ENCODE results near the gene ADARB2.

ADARB2 gene

GRCh38 chr10:1684991-1685390 lies 52.3 kb downstream of the ADARB2 start:
- DNase-seq, result no peak

- DNase-seq, result no peak
Measured at GRCh38 chr10:1683649-1684048, 53.7 kb downstream of the ADARB2 start.

GRCh38 chr10:1679821-1680650 lies 57.3 kb downstream of the ADARB2 start:
- no peak for DNase-seq

GRCh38 chr10:1678084-1678483 lies 59.2 kb downstream of the ADARB2 start:
- no peak for DNase-seq

GRCh38 chr10:1677307-1677939 lies 59.9 kb downstream of the ADARB2 start:
- no peak for DNase-seq

GRCh38 chr10:1674501-1674900 lies 62.8 kb downstream of the ADARB2 start:
- no peak for DNase-seq

- DNase-seq, result no peak
Measured at GRCh38 chr10:1673568-1674345, 63.6 kb downstream of the ADARB2 start.

- no peak for DNase-seq
Measured at GRCh38 chr10:1672001-1672781, 65.1 kb downstream of the ADARB2 start.

GRCh38 chr10:1671366-1672000 lies 65.8 kb downstream of the ADARB2 start:
- DNase-seq, result no peak

GRCh38 chr10:1670541-1671365 lies 66.6 kb downstream of the ADARB2 start:
- no peak for DNase-seq

GRCh38 chr10:1669433-1669832 lies 67.9 kb downstream of the ADARB2 start:
- DNase-seq, result no peak

GRCh38 chr10:1668399-1668798 lies 68.9 kb downstream of the ADARB2 start:
- no peak for DNase-seq

- DNase-seq, result no peak
Measured at GRCh38 chr10:1667392-1667791, 69.9 kb downstream of the ADARB2 start.

- DNase-seq, result no peak
Measured at GRCh38 chr10:1666147-1666546, 71.2 kb downstream of the ADARB2 start.

- DNase-seq, result no peak
Measured at GRCh38 chr10:1665681-1666080, 71.6 kb downstream of the ADARB2 start.

GRCh38 chr10:1665021-1665661 lies 72.2 kb downstream of the ADARB2 start:
- DNase-seq, result no peak

- no peak for DNase-seq
Measured at GRCh38 chr10:1664333-1664964, 72.9 kb downstream of the ADARB2 start.

- no peak for DNase-seq
Measured at GRCh38 chr10:1663226-1663625, 74.1 kb downstream of the ADARB2 start.

GRCh38 chr10:1662438-1663025 lies 74.8 kb downstream of the ADARB2 start:
- no peak for DNase-seq

GRCh38 chr10:1661859-1662437 lies 75.4 kb downstream of the ADARB2 start:
- no peak for DNase-seq

Measured in stimulated activated naive CD4-positive, alpha-beta T cell (primary cell).